ENCODE results near the gene ADGRF3.

DNA sequence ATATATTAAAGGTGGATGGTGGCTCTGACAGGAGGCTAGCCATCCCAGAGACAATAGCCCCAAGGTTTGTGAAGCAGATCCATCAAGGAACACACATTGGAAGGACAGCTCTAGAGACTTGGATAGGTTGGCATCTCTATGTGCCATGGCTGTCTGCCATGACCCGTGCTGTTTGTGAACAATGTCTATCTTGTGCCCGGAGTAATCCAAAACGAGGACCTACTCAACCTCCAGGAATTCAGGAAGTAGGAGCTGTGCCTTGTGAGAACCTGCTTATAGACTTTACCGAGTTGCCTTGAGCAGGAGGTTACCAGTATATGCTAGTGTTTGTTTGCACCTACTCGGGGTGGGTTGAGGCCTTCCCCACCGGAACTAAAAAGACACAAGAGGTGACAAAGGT lies 43.7 kb downstream of the ADGRF3 start:
- TF ChIP-seq ELK1 (IDR thresholded peaks at IDR 0.05; ENCODE audit: low read depth, low read length) (no peak), CTCF (IDR thresholded peaks at IDR 0.05 in 2 of 3, conservative IDR thresholded peaks at IDR 0.05 in 1 of 3; ENCODE audit: control insufficient read depth in 2 of 3, extremely low read depth in 1 of 3, insufficient read depth in 1 of 3, low read depth in 3 of 3, low read length in 3 of 3) (no peak), JUNB (IDR thresholded peaks at IDR 0.05) (no peak), EED (IDR thresholded peaks at IDR 0.05; ENCODE audit: low read depth) (no peak), FOS (IDR thresholded peaks at IDR 0.05; ENCODE audit: borderline replicate concordance, extremely low read depth, insufficient read length) (no peak), SMAD1 (IDR thresholded peaks at IDR 0.05; ENCODE audit: low read depth, partially characterized antibody) (no peak), FOXM1 (IDR thresholded peaks at IDR 0.05; ENCODE audit: low read depth, low read length) (no peak), SMC3 (IDR thresholded peaks at IDR 0.05; ENCODE audit: borderline replicate concordance, low read length) (no peak), POLR2AphosphoS5 (IDR thresholded peaks at IDR 0.05; ENCODE audit: low read length) (no peak), HDAC6 (IDR thresholded peaks at IDR 0.05; ENCODE audit: unreplicated experiment) (no peak), SUZ12 (IDR thresholded peaks at IDR 0.05; ENCODE audit: unreplicated experiment) (no peak), EZH2 (IDR thresholded peaks at IDR 0.05; ENCODE audit: borderline replicate concordance, control insufficient read depth, low read depth, low read length) (no peak), BRCA1 (IDR thresholded peaks at IDR 0.05; ENCODE audit: low read depth, low read length) (no peak), YY1 (IDR thresholded peaks at IDR 0.05; ENCODE audit: low read depth, low read length) (no peak)

Data from GM12878 (cell line).